D721Med (cell line): ENCODE measurements around the gene GNG7.
A peak's percentile ranks its signal among the peaks of the same experiment; 100 is the strongest.
"Not testable (repeated sequence)": the region's sequence is repeated elsewhere in the genome, so short reads cannot be mapped to it uniquely, and the experiment has no call there.

ENCODE experiments used
- DNase-seq: peaks from one replicate; pipeline ENCODE4 v3.0.0; 2011; ENCODE audit warnings: low spot score; ENCODE audit not compliant: insufficient read length
- FAIRE-seq: peaks from 2 replicates; lab custom pipeline; 2011; peaks lifted over from hg19 to GRCh38; lab: Jason Lieb, UNC
- CTCF ChIP-seq: IDR thresholded peaks from 2 replicates; pipeline ENCODE4 v1.5.1; 2012; ENCODE audit warnings: mild to moderate bottlenecking, control low read depth; ENCODE audit not compliant: insufficient read depth; ENCODE audit errors: missing control alignments

GNG7 gene

GRCh38 chr19:2476451-2477140 is 225.9 kb downstream of the GNG7 start:
- no peak for FAIRE-seq
- TF ChIP-seq CTCF, result no peak
- DNase-seq, result no peak

DNA sequence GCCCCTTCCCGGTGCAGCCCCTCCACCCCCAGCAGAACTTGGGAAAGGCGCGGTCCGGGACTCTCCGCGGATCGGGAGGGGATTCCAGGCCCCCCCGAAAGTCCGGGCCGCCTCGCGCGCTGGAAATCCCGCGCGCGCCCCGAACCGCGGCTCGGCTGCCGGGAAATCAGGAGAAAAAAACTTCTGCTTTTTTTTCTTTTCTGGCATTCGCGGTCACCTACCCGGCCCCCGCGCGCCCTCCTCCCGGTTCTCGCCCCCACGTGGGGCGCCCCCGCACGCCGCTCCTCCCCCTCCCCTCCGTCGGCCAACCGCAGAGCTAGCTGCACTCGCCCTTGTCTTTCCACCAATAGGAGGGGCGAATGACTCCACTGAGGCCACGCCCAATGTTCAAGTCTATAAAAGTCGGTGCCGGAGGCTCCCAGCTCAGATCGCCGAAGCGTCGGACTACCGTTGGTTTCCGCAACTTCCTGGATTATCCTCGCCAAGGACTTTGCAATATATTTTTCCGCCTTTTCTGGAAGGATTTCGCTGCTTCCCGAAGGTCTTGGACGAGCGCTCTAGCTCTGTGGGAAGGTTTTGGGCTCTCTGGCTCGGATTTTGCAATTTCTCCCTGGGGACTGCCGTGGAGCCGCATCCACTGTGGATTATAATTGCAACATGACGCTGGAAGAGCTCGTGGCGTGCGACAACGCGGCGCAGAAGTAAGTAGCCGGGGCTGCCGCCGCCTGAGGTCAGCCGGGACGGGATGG is 226.6 kb downstream of the GNG7 start, which contains the start of gene GADD45B:
TSS of gene GADD45B (plus strand) at position 426 of the 749 bp plus-strand sequence. CDS start at position 658, 232 bp downstream.
- no peak for TF ChIP-seq CTCF
- DNase-seq (peak; percentile 99), FAIRE-seq (no peak)

DNA sequence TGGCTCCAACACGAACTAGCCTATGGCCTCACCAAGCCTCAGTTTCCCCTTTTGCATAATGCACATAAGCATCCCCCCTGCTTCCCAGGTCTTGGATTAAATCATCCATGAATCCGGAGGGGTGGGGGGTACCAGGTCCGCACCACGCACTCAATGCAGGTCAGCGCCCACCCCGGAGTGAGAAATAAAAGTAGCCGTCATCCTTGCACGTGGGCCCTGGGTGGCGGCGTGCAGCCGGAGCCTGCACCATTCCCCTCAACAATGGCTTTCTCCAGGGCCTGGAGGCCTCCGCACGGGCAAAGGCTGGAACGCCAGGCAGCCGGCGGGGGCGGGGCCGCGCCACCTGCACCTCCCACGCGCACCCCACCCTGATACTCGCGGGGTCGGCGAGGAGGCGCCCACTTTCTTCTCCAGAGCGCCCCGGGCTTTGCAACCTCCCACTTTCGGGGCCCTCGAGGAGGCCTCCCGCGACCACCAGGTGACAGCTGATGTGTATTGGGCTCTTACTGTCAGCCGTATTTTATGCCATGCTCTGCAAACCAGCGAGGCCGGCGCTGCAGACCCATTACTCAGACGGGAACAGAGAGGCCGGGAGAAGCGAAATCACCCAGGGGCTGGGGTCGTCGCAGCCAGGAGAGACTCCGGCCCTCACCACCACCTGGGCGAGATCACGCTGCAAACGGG is 227.3 kb downstream of the GNG7 start:
- no peak for DNase-seq
- no peak for TF ChIP-seq CTCF
- no peak for FAIRE-seq

DNA sequence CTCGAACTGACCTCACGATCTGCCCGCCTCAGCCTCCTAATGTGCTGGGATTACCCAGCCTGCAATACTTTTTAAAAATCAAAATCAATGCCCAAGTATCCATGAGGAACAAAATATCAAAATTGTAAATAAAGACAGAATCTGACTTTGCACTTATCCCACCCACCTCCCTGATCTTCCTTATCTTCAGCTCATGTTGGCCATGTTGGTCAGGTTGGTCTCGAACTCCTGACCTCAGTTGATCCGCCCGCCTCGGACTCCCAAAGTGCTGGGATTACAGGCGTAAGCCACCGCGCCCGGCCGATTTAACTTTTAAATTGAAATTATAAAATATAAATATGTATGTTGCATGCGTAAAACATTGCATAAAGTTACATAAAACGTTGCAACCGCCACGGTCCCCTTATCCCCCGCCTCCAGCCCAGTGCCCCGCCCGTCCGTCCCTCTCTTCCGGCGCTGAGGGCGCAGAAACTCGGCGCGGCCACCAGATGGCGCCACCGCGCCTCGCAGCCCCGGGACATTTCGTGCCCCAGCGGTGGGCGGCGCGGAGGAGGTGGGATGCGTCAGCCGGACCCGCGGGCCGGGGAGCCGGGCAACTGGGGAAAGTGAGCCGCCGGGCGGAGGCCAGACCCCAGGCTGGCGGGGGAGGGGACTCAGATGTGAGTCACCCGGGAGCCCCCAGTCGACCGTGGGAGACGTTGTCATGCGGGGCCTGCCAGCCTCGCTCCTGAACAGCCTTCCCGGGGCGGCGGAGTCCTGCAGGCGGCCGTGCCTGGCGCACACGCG is 228.1 kb downstream of the GNG7 start:
- peak; percentile 89 for TF ChIP-seq CTCF
- no peak for FAIRE-seq
- peak; percentile 82 for DNase-seq

DNA sequence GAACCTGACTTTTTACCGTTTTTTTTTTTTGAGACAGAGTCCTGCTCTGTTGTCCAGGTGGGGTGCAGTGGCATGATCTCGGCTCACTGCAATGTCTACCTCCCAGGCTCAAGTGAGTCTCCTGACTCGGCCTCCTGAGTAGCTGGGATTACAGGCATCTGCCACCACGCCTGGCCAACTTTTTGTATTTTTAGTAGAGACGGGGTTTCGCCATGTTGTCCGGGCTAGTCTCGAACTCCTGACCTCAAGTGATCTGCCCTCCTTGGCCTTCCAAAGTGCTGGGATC is 232.6 kb downstream of the GNG7 start:
- DNase-seq, FAIRE-seq: not testable (repeated sequence)

DNA sequence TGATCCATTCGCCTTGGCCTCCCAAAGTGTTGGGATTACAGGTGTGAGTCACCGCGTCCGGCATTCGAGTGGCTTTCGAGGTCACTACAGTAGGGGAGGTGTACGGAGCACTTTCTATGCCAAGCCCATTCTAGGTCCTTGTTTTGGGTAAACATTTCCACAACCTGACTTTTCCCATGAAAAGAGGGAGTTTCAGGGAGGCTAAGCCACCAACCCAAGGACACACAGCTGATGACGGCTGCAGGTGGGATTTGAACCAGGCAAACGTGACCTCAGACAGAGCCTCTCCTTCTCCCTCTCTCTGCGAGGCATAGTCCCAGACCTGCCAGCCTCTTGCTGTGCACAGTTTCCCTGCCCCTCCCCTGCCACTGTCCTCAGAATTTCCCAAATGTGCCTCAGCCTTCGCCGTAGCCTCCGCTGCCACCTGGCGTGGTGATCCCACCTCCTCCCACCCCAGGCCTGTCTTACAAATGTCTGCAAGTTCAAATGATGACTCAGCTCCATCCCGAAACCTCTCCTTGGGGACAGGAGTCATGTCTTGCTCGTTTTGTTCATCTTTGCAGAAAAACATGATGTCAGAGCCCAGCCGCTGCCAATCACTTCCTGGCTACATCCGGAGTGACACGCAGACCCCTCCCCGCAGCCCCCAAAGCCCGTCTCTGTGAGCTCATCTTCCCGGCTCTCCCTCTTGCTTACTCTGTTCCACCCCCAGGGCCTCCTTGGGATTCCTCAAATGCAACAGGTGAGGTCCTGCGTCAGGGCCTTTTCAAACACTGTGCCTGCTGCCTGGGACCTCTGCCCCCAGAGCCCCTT is 233.2 kb downstream of the GNG7 start:
- FAIRE-seq (no peak), DNase-seq (no peak)
- TF ChIP-seq CTCF, result no peak

DNA sequence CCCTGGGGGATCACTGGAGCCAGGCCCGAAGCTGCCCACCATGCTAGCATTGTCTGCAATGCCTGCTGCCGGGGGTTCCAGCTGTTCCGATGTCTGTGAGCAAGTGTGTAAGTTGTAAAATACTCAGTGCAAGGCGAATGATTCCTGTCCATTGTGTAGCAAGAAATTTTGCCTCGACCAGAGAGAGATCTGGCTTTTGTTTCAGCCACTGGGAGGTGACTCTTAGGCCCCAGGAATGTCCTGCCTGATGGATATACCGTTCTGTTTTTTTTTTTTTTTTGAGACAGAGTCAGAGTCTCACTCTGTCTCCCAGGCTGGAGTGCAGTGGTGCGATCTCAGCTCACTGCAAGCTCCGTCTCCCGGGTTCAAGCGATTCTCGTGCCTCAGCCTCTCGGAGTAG is 233.9 kb downstream of the GNG7 start:
- no peak for FAIRE-seq
- no peak for DNase-seq
- TF ChIP-seq CTCF, result no peak
